SK-N-SH treated with all-trans-retinoic acid at 6 μM for 48 hours (cell line): Measurements from ENCODE around the gene TMA7B.

Experiments used
- ARNTL ChIP-seq: fragments of 450-650 bp; formaldehyde crosslinking; IDR thresholded peaks from 2 replicates; pipeline ENCODE4 v1.5.0; 2020; ENCODE audit warnings: low read depth, mild to moderate bottlenecking, moderate library complexity, borderline replicate concordance
- TOX ChIP-seq: fragments of 250-450 bp; sonication (Bioruptor Pico); IDR thresholded peaks from 2 replicates; pipeline ENCODE4 v1.8.0; 2021; ENCODE audit warnings: mild to moderate bottlenecking, moderate library complexity, borderline replicate concordance
- ZC3H10 ChIP-seq: fragments of 250-450 bp; sonication (Bioruptor Pico); IDR thresholded peaks from 2 replicates; pipeline ENCODE4 v1.5.1; 2021; ENCODE audit warnings: mild to moderate bottlenecking, moderate library complexity
- TF ChIP-seq, protein P1 (sequence below): fragments of 250-450 bp; sonication (Bioruptor Pico); IDR thresholded peaks from 2 replicates; pipeline ENCODE4 v1.8.0; 2020; ENCODE audit warnings: mild to moderate bottlenecking, moderate library complexity, borderline replicate concordance

DNA sequence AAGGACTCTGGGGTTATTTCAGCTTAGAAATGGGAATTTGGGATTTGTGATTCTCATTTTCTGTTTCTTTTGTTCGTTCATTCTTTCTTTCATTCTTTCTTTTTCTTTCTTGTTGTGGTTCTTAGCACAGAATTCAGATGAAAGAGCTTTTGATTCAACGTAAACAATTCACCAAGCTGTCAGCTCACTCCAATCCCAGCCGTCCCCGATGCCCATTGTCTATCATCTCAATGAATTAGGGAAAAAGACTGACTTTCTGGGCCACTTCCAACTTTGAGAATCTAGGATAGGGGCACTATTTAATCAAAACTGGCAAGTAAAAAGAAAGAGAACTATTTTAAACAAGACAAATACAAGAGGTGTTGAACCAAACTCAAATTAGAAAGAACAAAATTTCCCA, 25.1 kb upstream of the TMA7B start:
- TF ChIP-seq, protein P1, sequence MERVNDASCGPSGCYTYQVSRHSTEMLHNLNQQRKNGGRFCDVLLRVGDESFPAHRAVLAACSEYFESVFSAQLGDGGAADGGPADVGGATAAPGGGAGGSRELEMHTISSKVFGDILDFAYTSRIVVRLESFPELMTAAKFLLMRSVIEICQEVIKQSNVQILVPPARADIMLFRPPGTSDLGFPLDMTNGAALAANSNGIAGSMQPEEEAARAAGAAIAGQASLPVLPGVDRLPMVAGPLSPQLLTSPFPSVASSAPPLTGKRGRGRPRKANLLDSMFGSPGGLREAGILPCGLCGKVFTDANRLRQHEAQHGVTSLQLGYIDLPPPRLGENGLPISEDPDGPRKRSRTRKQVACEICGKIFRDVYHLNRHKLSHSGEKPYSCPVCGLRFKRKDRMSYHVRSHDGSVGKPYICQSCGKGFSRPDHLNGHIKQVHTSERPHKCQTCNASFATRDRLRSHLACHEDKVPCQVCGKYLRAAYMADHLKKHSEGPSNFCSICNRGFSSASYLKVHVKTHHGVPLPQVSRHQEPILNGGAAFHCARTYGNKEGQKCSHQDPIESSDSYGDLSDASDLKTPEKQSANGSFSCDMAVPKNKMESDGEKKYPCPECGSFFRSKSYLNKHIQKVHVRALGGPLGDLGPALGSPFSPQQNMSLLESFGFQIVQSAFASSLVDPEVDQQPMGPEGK (CRISPR knock-in tag), result no peak
- TF ChIP-seq ARNTL (CRISPR knock-in tag) (no peak), TOX (no peak), ZC3H10 (CRISPR knock-in tag) (no peak)
